ENCODE data around the gene MOXD1. TPM values are rescaled to one million over a fixed set of nuclear protein-coding genes. Genes with fewer than 3 reads are reported as not detected.

MOXD1 gene
- total and polyA plus RNA-seq, 2 of the 8 experiments (the other 6 are each of a cell fraction or from before 2014, with no cell fraction given) = 1.6 to 3.5 TPM

DNA sequence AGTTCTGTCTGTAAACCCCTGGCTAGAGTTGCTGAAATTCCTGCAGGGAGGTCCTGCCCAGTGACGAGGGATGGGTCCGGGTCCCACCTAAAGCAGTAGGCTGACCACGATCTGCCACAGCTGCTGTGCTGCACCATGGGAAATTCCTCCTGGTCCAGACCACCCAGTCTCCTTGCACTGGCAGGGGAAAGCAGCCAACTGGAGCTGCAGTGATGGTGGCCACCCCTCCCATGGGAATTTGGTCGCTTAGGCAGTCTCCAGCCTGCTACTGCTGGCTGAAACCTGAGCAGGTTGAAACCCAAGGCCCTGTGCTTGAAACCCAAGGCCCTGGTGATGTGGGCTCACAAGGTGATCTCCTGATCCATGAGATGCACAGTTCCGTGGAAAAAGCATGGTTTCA lies 23.9 kb upstream of the MOXD1 start (continued):
- no peak for TF ChIP-seq SUZ12 (IDR thresholded peaks at IDR 0.05; ENCODE audit: low read length)
